BJ (cell line): ENCODE results near the gene CCDC178. TPM values are rescaled to one million over a fixed set of nuclear protein-coding genes. Genes with fewer than 3 reads are reported as not detected.

Experiments used
- CTCF ChIA-PET: fragments of 350-600 bp; formaldehyde crosslinking; extraction: SDS; loops from one replicate; lab custom pipeline; 2021; ENCODE audit warnings: antibody characterized with exemption, inconsistent platforms; lab: Yijun Ruan, JAX
- POLR2A ChIA-PET: fragments of 300-600 bp; sonication (Branson Sonifier 250); formaldehyde crosslinking; extraction: SDS; loops from one replicate; lab custom pipeline; 2021; ENCODE audit warnings: antibody characterized with exemption; lab: Charles Lee
- DNase-seq: peaks from one replicate; pipeline ENCODE4 v3.0.0-alpha.2; 2011; ENCODE audit warnings: low read depth
- H3K27me3 ChIP-seq: 2 replicates; pipeline ENCODE4 v1.6.0; 2011; ENCODE audit warnings: low read length; ENCODE audit not compliant: control insufficient read depth, insufficient read depth
- H3K36me3 ChIP-seq: 2 replicates; pipeline ENCODE4 v1.5.1; 2011; ENCODE audit warnings: low read length; ENCODE audit not compliant: control insufficient read depth, insufficient read depth
- H3K4me3 ChIP-seq: 2 replicates; pipeline ENCODE4 v1.5.1; 2011; ENCODE audit warnings: low read depth, mild to moderate bottlenecking, control low read depth, low read length
- CTCF ChIP-seq: IDR thresholded peaks from 2 replicates; pipeline ENCODE4 v1.5.1; 2011; ENCODE audit warnings: low read depth, mild to moderate bottlenecking, control low read depth, inconsistent platforms, low read length, moderate library complexity; ENCODE audit not compliant: insufficient read depth
- polyA plus RNA-seq: library from polyadenylated mRNA; depleted of rRNA; stranded (reverse); fragments of >200 nt; gene quantifications from 2 replicates; pipeline ENCODE4 v1.2.3, GENCODE V29; 2011

CCDC178 gene
- polyA plus RNA-seq, 1 experiment, result not detected

- H3K27me3 ChIP-seq, result no peaks in the 10 kb centered on the region
- TF ChIP-seq CTCF, result no peak
- CTCF ChIA-PET, result no interaction called here
- no peaks in the 10 kb centered on the region for H3K36me3 ChIP-seq
- no peak overlapping the region for H3K4me3 ChIP-seq
- POLR2A ChIA-PET, result no interaction called here
- no peak for DNase-seq
Observed at GRCh38 chr18:33146014-33146413, 294.5 kb downstream of the CCDC178 start.

- ChIA-PET CTCF (interaction anchor here (1.2 kb wide), 1 partner anchor 96 kb away, joined by 3 read pairs; no protein-coding TSS in a partner anchor), POLR2A (no interaction called here)
- TF ChIP-seq CTCF, result no peak
- DNase-seq, result no peak
- Histone ChIP-seq H3K36me3 (no peaks in the 10 kb centered on the region), H3K4me3 (no peak overlapping the region), H3K27me3 (no peaks in the 10 kb centered on the region)
Observed at GRCh38 chr18:33135951-33136660, 304.4 kb downstream of the CCDC178 start.

GRCh38 chr18:33132657-33133056 is 307.9 kb downstream of the CCDC178 start:
- DNase-seq, result no peak
- ChIA-PET CTCF (no interaction called here), POLR2A (no interaction called here)
- no peaks in the 10 kb centered on the region for H3K27me3 ChIP-seq
- no peak for TF ChIP-seq CTCF
- H3K4me3 ChIP-seq, result no peak overlapping the region
- H3K36me3 ChIP-seq, result no peaks in the 10 kb centered on the region

- Histone ChIP-seq H3K27me3 (no peaks in the 10 kb centered on the region), H3K4me3 (no peak overlapping the region), H3K36me3 (no peaks in the 10 kb centered on the region)
- TF ChIP-seq CTCF, result no peak
- ChIA-PET POLR2A (no interaction called here), CTCF (no interaction called here)
- DNase-seq, result no peak
Observed at GRCh38 chr18:33128581-33128980, 311.9 kb downstream of the CCDC178 start.

GRCh38 chr18:33123862-33124518 is 316.5 kb downstream of the CCDC178 start:
- POLR2A ChIA-PET, result no interaction called here
- no peak for DNase-seq
- Histone ChIP-seq H3K27me3 (no peaks in the 10 kb centered on the region), H3K36me3 (no peaks in the 10 kb centered on the region), H3K4me3 (no peak overlapping the region)
- CTCF ChIA-PET, result no interaction called here
- no peak for TF ChIP-seq CTCF
